HG03159 (cell line): ENCODE data around the gene SLC6A19.
"Not testable (repeated sequence)": the region's sequence is repeated elsewhere in the genome, so short reads cannot be mapped to it uniquely, and the experiment has no call there.

Experiments
- ATAC-seq: cut with Tn5 transposase; IDR thresholded peaks from one replicate; pipeline ENCODE4 v1.9.1; 2021; ENCODE audit warnings: mild to moderate bottlenecking, moderate library complexity; ENCODE audit not compliant: unreplicated experiment

SLC6A19 gene

DNA sequence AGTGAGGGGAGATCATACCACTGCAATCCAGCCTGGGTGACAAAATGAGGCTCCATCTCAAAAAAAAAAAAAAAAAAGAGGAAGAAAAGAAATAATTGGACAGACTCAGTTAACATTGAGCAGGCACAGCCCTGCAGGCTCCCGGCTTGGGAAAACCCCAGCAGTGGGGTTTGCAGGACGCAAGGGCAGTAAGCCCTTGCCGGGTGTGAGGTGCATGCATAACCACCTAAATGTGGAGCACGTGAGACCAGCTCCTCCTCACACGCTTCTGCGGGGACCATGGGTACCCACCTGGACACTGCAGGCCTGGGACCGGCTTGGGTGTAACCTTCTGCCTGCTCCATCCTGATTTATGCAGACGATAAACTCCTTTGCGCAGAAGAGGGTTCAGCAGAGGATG is 19.0 kb downstream of the SLC6A19 start:
- no peak for ATAC-seq

DNA sequence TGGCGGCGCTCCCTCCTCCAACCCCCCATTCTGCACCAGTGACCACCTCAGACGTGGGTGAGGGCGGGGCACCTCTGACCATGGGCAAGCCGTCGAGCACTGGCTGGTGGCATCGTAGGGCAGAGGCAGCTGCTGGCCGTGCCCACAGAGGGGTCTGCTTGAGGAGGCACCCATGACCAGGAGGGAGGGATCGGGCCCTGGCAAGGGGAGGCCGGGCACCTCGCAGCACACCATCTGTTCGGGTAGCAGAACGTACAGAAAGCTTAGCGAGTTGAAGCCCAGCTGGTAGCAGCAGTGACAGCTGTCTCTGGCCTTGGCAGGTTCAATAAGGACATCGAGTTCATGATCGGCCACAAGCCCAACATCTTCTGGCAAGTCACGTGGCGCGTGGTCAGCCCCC is 19.4 kb downstream of the SLC6A19 start:
- ATAC-seq = no peak

GRCh38 chr5:1221721-1222120 is 20.3 kb downstream of the SLC6A19 start:
- ATAC-seq = no peak

GRCh38 chr5:1222147-1222546 is 20.8 kb downstream of the SLC6A19 start:
- no peak for ATAC-seq

DNA sequence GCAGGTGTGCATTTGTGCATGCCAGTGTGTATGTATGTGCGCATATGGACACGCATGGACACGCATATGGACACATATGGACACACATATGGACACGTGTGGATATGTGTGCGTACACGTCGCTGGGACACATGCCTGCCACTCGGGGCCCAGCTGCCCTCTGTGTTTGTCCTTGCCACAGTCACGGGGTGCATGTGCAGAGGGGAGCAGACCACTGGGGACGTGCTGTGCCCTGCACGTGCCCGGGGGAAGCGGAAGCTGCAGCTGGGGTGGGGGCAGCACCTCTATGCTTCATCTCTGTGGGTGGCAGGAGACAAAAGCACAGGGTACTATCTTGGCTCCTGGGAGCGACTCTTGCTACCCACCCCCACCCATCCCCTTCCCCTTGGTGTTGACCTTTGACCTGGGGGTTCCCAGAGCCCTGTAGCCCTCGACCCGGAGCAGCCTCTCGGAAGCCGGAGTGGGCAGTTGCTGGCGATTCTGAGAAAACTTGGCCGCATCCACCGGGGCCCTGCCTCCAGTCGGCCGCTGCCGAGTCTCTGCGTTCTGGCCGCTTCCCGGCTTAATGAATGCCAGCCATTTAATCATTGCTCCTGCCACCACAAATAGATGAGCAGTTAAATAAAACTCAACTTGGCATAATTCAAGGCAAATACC is 21.4 kb downstream of the SLC6A19 start:
- no peak for ATAC-seq

DNA sequence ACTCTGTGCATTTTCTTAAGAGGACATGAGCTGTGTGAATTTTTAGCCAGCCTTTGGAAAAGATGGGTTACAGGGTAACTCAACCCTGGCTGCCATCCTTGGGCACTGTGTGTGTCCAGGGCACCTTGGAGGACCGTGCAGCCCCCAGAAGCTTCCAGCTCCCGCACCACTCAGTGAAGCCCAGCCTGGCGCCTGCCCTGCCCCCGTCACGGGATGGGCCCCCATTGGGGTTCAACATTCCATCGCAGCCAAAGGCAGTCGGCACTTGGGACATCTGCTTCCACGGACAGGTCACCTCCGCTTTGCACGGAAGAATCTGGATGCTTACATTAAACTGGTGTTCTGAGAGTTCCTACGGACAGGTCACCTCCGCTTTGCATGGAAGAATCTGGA is 21.9 kb downstream of the SLC6A19 start:
- no peak for ATAC-seq

DNA sequence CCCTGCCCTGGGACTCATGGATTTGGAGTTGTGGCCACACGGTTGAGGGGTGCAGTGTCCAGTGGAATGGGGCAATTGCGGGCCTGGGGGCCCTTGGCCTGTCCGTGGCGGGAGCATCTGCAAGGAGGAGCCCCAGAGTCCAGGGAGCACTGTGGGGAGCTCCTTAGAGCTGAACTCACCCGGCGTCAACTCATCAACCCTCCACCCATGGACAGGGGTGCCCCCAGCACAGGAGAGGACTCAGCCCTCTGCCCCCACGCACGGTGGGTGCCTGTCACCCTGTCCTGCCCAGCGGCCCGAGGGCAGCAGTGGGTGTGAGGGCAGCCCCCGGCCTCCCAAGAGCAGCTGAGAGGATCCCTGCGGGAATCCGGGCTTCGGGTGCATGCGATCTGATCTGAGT is 23.2 kb downstream of the SLC6A19 start:
- no peak for ATAC-seq

GRCh38 chr5:1225081-1225480 is 23.7 kb downstream of the SLC6A19 start, which contains the start of gene SLC6A18:
Gene SLC6A18 (plus strand): TSS chr5:1225381. CDS start chr5:1225478, 97 bp downstream.
- no peak for ATAC-seq

GRCh38 chr5:1226231-1226630 is 24.8 kb downstream of the SLC6A19 start:
- ATAC-seq = no peak

GRCh38 chr5:1226839-1227581 is 25.6 kb downstream of the SLC6A19 start:
- ATAC-seq = no peak

DNA sequence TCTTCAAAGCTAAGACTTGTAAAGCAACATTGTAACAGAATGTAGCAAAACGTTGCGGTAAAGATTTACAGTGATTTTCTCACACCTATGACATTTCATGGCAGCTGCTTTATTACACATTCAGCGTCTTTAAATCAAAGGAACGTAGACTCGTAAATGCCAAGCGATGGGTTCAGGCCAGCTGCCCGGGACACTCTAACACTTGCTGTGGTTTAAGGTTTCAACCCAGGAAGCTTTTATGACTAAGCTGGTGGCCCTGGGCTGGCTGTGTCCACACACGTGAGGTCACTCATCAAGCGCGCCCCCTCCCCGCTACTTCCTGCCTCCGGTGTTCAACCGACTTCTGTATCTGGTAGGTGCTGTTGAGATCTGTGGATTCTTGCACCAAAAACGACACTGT is 26.3 kb downstream of the SLC6A19 start:
- no peak for ATAC-seq

DNA sequence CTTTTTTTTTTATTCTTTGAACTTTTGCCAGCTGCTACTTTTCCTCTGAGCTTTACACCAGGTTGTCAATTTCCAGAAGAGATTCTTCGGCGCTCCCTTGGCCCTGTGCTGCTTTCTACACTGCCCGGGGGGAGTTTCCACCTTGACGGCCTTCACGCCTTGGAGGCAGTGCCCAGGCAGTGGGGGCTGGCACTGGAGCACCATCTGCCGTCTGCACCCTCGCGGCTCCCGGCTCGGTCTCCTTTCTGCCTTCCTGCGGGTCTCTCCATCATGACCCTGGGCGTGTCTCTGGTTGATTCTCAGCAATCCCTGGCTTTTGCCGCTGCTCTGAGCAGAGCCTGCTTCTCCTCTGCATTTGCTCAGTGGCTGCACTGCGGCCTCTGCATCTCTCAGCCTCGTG is 26.7 kb downstream of the SLC6A19 start:
- no peak for ATAC-seq

- ATAC-seq = not testable (repeated sequence)
Measured at GRCh38 chr5:1229023-1229422, 27.6 kb downstream of the SLC6A19 start.

- no peak for ATAC-seq
Measured at GRCh38 chr5:1229822-1230221, 28.4 kb downstream of the SLC6A19 start.

DNA sequence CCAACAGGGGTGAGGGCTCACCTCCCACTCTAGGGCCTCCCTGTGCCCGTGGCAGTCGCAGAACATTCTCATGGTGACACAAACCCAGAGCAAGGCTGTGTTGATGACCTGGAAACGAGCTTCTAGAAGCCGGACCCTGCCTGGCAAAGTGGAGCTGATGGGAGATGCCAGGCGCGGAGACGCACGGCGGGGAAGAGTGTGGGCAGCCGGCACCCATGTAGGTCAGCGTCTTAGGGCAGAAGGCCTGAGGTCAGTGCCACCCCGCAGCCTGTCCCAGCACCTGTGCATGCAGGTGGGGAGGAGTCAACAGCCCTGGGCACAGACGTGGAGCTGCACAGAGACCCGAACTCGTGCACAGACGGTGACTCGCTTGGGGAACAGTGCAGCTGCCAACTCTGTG is 29.2 kb downstream of the SLC6A19 start:
- no peak for ATAC-seq

GRCh38 chr5:1231354-1231905 is 30.0 kb downstream of the SLC6A19 start:
- no peak for ATAC-seq

GRCh38 chr5:1232780-1233179 is 31.4 kb downstream of the SLC6A19 start:
- ATAC-seq = no peak

- ATAC-seq = no peak
Measured at GRCh38 chr5:1235379-1235778, 34.0 kb downstream of the SLC6A19 start.

- no peak for ATAC-seq
Measured at GRCh38 chr5:1235838-1236237, 34.4 kb downstream of the SLC6A19 start.

DNA sequence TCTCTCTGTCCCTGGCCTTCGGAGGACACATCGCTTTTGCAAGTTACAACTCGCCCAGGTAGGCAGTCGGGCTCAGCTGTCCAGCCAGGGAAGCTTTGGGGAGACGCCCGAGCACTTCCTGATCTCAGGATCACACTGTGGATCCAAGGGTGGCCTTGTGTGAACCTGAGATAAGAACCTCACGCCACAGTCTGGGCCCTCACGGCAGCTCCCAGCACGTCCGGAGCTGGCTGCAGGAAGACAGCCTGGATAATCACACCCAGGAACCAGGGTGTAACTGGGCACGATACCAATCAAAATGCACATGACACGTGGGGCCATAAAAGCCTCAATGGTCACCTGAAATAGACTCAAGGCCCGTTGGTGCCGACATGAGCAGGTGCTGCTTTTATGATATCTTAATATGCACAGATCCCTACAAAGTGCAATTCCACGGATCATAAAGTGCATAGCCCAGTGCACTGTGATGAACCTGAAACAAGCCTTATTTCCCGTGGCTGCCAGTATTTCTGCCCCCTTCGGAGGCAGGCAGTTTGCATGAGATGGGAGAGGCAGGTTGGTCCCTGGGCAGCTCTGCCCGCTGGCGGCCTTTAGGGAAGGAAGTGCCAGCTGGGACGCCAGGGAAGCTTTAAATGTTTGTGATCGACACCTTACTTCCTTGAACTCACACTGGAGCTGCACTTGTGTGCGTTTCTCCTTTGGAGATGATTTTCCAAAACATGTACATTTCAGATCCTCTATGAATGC is 38.3 kb downstream of the SLC6A19 start:
- no peak for ATAC-seq

GRCh38 chr5:1240496-1241260 is 39.3 kb downstream of the SLC6A19 start:
- no peak for ATAC-seq
